Iris pigment epithelial cell (primary cell): ENCODE data around the gene EML1.
A peak's percentile ranks its signal among the peaks of the same experiment; 100 is the strongest.

Experiments
- DNase-seq: peaks from one replicate; pipeline ENCODE4 v3.0.0-alpha.2; 2011; ENCODE audit warnings: low read depth

Gene EML1

GRCh38 chr14:99968191-99968920 lies 175.1 kb downstream of the EML1 start:
- DNase-seq: peak; percentile 78

DNA sequence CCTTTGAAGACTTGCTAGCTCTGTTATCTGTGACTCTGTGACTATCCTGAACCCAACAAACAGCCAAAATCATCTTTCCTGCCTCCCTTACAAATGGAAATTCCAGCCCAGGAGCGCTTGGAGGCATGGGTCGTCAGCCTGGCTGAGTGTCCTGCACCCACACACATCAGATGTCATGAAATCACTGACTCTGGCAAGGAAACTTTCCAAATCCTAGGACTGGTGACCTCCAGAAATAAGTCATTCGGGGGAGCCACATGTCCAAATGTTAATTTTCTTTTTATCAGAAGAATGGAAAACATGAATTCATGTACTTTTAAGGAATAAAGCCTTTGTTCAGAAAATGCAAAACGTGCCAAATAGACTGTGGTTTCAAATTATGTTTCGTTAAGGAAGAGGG lies 175.7 kb downstream of the EML1 start:
- DNase-seq: no peak

GRCh38 chr14:99969673-99970322 lies 176.6 kb downstream of the EML1 start:
- DNase-seq: no peak

- peak; percentile 73 for DNase-seq
Observed at GRCh38 chr14:99971087-99971940, 178.1 kb downstream of the EML1 start.

DNA sequence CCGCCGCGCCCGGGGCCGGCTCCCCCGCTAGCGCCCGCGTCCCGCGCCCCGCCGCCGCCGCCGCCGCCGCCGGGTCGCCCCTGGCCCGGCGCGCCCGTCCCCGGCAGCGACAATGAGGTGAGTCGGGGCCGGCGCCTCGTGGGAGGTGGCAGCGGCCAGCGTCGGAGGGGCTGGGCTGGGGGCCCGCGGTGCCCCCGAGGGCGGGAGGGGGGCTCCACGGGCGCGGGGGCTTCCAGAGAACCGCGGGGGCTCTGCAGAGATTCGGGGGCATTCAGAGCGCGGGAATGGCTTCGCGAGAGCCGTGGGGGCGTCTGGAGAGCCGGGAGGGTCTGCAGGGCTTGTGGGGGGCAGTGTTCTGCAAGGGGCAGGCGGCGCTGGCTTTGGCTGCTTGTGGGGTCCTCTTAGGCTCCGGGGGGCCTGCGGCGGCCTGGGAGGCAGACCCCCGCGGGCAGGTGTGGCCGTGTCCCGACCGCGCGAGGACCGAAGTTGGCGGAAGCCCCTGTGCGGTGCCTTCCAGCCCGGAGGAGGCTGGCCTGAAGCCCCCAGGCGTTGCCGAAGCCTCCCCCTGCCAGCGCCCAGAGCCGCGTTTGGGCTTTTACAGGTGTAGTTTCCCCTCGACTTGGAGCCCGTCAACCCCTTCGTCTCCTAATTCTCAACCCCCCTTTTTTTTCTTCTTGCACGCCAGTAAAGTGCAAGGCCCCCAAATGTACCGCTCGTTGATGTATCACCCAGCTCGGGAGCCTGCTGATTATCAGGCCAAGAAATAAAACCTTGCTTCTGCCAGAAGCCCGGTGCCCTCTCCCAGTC lies 178.9 kb downstream of the EML1 start:
- no peak for DNase-seq

DNA sequence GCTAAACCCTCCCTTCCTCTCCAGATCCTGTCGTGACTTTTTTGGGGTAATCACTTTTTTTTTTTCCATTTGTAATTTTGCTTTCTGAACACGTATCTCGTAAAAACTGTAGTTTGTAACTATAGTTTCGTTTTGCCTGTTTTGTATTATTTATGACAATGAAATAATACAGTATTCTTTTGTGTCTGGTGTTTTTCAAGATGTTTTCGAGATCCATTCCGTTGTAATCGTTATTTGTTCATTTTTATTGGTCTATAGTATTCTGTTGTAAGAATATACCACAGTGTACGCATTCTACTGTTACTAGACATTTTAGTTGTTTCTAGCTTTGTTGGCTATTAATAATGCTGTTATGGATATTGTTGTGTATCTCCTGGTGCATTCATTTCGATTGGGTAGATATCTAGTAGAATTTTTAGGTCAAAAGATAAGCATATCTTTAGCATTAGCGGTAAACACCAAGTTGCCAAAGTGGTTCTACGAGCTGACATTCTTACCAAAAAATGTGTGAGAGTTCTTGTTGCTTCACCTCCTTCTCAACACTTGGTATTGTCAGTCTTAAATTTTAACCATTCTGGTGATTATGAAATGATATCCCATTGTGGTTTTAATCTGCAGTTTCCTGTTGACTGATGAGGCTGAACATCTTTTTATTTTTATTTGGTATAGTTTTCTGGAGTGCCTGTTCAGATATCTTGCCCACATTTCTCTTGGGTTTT lies 179.7 kb downstream of the EML1 start:
- DNase-seq: peak; percentile 22

DNA sequence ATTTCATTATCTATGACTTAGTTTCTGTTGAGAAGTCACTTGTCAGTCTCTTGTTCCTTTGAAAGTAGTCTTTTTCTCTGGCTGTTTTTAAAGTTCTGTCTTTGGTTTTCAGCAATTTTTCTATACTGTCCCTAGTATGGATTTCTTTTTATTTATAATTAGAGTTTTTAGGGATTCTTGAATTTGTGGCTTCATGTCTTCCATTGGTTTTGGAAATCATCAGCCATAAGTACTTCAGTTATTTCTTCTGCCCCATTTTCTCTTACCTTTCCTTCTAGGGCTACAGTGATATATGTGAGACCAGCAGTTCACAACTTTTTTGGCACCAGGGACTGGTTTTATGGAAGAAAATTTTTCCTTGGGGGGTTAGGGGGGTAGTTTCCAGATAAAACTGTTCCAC lies 182.0 kb downstream of the EML1 start:
- no peak for DNase-seq

DNA sequence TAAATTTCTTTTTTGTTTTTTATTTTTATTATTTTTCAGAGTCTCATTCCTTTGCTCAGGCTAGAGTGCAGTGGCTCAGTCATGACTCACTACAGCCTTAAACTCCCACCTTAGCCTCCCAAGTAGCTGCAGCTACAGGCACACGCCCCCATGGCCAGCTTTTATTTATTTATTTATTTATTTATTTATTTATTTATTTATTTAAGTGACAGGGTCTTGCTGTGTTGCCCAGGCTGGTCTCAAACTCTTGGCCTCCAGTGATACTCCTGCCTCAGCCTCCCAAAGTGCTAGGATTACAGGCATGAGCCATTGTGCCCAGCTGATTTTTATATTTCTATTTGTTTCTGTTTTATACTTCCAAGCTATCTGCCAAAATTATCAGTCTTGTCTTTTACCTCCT lies 182.8 kb downstream of the EML1 start:
- no peak for DNase-seq

GRCh38 chr14:99976681-99977080 lies 183.5 kb downstream of the EML1 start:
- no peak for DNase-seq

- DNase-seq: no peak
Observed at GRCh38 chr14:99980299-99980698, 187.1 kb downstream of the EML1 start.

- DNase-seq: no peak
Observed at GRCh38 chr14:99981806-99982205, 188.6 kb downstream of the EML1 start.

DNA sequence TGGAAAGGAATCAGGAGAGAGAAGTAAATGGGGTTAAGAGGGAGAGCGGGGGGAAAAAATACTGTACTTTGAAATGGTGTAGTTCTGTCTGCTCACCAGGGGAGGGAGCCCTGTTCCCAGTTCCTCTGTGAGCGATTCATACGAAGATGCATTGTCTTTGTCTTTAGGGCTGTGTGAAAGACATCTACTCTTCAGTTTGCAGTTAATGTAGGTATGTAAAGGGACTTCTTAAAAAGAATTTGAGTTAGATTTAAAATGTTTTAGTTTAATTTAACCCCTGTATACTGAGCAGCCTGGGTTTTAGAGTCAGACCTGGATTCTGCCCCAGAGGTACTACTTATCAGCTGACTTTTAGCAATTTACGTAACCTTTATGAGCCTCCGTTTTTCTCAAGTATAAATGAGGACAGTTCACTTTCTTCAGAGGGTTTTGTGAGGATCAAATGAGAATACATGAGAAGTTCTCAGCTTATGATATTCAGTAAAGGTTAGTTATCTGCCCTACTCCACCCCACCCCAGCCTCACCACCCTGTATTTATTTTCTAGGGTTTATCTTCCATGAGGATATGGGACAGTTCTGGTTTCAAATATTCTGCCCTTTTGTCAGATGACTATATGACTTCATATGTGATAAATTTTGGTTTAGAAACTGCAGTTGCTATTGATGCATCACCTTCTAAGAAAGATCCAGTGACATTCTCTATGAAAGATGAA lies 189.5 kb downstream of the EML1 start:
- peak; percentile 69 for DNase-seq

GRCh38 chr14:99983251-99984015 lies 190.2 kb downstream of the EML1 start:
- DNase-seq: no peak

DNA sequence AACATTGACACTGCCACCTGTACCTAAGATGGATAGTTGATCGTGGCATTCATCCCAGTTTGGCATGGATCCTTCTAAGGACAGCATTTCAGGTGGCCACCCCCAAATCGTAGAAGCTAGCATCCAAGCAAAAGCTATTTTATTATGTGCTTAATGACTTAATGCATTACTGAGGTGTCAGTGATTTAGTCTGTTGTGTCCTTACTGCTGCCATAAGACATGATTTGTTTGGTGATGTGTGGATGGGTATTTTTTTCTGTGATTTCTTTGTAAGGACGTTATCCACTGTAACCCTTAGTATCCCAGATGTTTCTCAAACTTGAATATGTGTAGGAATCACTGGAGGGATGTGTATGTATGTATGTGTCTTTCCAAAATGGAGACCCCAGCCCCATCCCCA lies 190.8 kb downstream of the EML1 start:
- DNase-seq: no peak

GRCh38 chr14:99986396-99986795 lies 193.2 kb downstream of the EML1 start:
- DNase-seq: no peak

- DNase-seq: no peak
Observed at GRCh38 chr14:99989032-99989431, 195.8 kb downstream of the EML1 start.

- DNase-seq: no peak
Observed at GRCh38 chr14:99990268-99991170, 197.3 kb downstream of the EML1 start.

DNA sequence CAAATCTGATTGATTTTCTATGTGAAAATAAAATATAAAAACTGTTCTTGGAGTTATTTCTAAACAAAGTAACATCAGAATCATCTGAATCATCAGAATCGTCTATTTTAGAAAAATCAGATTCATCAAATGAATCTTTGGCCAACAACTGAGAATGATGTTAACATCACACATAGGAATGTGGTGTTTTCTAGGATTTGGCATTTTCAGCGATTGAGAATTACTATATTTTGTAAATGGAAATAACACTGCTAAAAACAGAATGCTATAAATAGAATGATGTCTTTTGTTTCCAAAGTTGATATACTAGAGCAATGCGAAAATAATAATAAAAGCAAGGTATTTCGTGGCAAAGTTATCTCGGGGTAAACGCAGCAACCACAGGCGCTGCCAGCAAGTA lies 198.1 kb downstream of the EML1 start:
- no peak for DNase-seq
